ENCODE results near the gene ZNF211. TPM values are rescaled to one million over a fixed set of nuclear protein-coding genes. Genes with fewer than 3 reads are reported as not detected.
A peak's percentile ranks its signal among the peaks of the same experiment; 100 is the strongest.

ZNF211 gene
- total RNA-seq, 1 experiment from 2014 or later = 8.2 TPM

DNA sequence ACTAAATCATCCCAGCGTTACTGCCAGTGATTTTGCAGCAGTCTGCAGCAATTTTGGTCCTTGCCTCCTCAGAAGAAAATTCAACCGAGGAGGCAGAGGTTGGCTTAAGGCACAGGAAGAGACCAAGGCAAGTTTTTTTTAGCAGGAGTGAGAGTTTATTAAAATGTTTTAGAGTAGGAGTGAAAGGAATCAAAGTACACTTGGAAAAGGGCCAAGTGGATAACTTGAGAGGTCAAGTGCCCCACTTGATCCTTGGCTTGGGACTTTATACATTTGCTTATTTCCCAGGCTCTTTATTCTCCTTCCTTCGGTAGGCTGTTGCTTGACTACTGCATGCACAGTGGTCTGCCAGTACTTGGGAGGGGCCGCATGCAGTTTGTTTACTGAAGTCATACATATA, 21.9 kb upstream of the ZNF211 start:
- peaks cover 25% of the 10 kb centered on the region for H3K36me3 ChIP-seq (ENCODE audit: insufficient read depth, low read length, poor library complexity, severe bottlenecking)
- no peak overlapping the region for H3K27ac ChIP-seq (ENCODE audit: low read depth, low read length, poor library complexity, severe bottlenecking)
- H3K9me3 ChIP-seq (ENCODE audit: low read depth, low read length, poor library complexity, severe bottlenecking) = peaks cover 36% of the 10 kb centered on the region
- POLR2A ChIA-PET (ENCODE audit: low non-redundant PET) = no interaction called here
- DNase-seq (ENCODE audit: low spot score) = no peak
- no peaks in the 10 kb centered on the region for H3K4me1 ChIP-seq (ENCODE audit: insufficient read depth, low read length, poor library complexity, severe bottlenecking)
- H3K4me3 ChIP-seq (ENCODE audit: low read depth, low read length, poor library complexity, severe bottlenecking) = no peak overlapping the region
- intact Hi-C loops (cut with micrococcal nuclease; ENCODE audit: unreplicated experiment) = no loop called here
- no TSS peak for BruUV-seq (replicated peaks)
- no peak for TF ChIP-seq EZH2 (IDR thresholded peaks at IDR 0.05; ENCODE audit: borderline replicate concordance, low read depth, low read length, poor library complexity, severe bottlenecking)
- TF ChIP-seq, protein P1, sequence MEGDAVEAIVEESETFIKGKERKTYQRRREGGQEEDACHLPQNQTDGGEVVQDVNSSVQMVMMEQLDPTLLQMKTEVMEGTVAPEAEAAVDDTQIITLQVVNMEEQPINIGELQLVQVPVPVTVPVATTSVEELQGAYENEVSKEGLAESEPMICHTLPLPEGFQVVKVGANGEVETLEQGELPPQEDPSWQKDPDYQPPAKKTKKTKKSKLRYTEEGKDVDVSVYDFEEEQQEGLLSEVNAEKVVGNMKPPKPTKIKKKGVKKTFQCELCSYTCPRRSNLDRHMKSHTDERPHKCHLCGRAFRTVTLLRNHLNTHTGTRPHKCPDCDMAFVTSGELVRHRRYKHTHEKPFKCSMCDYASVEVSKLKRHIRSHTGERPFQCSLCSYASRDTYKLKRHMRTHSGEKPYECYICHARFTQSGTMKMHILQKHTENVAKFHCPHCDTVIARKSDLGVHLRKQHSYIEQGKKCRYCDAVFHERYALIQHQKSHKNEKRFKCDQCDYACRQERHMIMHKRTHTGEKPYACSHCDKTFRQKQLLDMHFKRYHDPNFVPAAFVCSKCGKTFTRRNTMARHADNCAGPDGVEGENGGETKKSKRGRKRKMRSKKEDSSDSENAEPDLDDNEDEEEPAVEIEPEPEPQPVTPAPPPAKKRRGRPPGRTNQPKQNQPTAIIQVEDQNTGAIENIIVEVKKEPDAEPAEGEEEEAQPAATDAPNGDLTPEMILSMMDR (conservative IDR thresholded peaks at IDR 0.05; ENCODE audit: low read depth, low read length) = no peak
- CTCF ChIA-PET = no interaction called here
- H3K27me3 ChIP-seq (replicated peaks; ENCODE audit: insufficient read depth, low read depth, low read length, poor library complexity) = no peaks in the 10 kb centered on the region

DNA sequence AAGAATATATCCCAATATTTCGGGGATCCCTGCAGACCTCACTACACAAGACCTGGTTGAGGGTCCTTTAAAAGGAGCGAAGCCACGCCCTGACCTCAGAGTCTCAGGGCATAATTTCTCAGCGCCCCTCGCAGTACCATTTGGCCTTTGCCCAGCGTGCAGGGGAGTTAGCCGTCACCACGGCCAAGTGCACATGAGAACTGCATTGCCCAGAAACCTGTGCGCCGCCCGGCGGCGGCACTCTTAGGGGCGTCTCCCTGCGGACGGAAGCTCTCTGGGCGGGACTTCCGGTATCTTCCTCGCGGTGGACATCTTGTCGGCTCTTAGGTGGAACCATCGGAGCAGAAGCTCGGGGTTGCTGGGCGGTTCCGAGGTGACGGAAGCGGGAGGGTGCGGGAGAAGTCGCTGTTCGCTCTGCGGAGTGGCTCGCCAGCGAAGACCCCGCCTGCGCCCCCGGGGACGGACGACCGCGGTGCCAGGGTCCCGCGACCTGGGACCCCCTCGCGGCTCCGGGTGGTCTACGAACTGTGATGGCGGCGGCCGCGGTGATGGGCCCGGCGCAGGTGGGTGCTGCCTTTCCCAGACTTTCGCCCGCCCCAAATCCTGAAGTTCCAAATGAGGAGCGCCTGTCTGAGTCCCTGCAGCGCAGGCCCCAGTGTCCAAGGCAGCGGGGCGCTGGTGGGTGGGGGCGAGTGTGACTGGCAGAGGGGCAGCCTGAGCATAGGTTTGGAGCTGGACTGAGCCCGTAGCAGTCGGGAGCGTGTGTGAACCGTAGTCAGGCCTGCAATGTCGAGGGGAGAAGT, 18.8 kb upstream of the ZNF211 start, which contains the start of gene ZNF134:
ZNF134 (plus strand) TSS at position 302 of the 803 bp plus-strand sequence. CDS start 5,227 bp downstream, outside the sequence.
- intact Hi-C loops (cut with micrococcal nuclease; ENCODE audit: unreplicated experiment) = no loop called here
- H3K4me1 ChIP-seq (ENCODE audit: insufficient read depth, low read length, poor library complexity, severe bottlenecking) = no peaks in the 10 kb centered on the region
- peak within 1 kb of the TSS; percentile 79 for H3K27ac ChIP-seq (ENCODE audit: low read depth, low read length, poor library complexity, severe bottlenecking)
- peak; percentile 96 for DNase-seq (ENCODE audit: low spot score)
- CTCF ChIA-PET = no interaction called here
- POLR2A ChIA-PET (ENCODE audit: low non-redundant PET) = no interaction called here
- no peak for TF ChIP-seq EZH2 (IDR thresholded peaks at IDR 0.05; ENCODE audit: borderline replicate concordance, low read depth, low read length, poor library complexity, severe bottlenecking)
- TF ChIP-seq, protein P1 (conservative IDR thresholded peaks at IDR 0.05; ENCODE audit: low read depth, low read length) = no peak
- no peaks in the 10 kb centered on the region for H3K27me3 ChIP-seq (replicated peaks; ENCODE audit: insufficient read depth, low read depth, low read length, poor library complexity)
- peaks cover 55% of the 10 kb centered on the region for H3K9me3 ChIP-seq (ENCODE audit: low read depth, low read length, poor library complexity, severe bottlenecking)
- no TSS peak for BruUV-seq (replicated peaks)
- H3K4me3 ChIP-seq (ENCODE audit: low read depth, low read length, poor library complexity, severe bottlenecking) = peak within 1 kb of the TSS; percentile 85
- H3K36me3 ChIP-seq (ENCODE audit: insufficient read depth, low read length, poor library complexity, severe bottlenecking) = peaks cover 43% of the 10 kb centered on the region

DNA sequence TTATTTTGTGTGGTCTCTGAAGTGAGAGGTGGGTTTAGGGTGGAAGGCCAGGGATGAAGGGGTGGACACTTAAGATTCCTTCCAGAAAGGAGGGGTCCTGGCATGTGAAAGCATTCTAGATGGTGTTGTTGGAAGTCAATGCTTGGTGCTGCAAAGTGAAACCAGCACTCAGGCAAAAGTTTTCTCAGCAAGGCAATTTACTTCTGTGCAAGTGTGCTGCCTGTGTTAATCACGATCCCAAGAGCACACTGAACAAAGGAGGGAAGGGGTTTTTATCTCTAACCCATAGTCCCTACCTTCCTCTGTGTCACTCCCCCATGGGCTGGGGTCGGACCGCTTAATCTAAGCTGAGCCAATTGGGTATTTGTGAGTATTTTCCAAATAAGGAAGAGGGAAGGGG, 17.6 kb upstream of the ZNF211 start:
- H3K4me1 ChIP-seq (ENCODE audit: insufficient read depth, low read length, poor library complexity, severe bottlenecking) = no peaks in the 10 kb centered on the region
- H3K27me3 ChIP-seq (replicated peaks; ENCODE audit: insufficient read depth, low read depth, low read length, poor library complexity) = no peaks in the 10 kb centered on the region
- H3K4me3 ChIP-seq (ENCODE audit: low read depth, low read length, poor library complexity, severe bottlenecking) = peak overlapping the region; percentile 85
- POLR2A ChIA-PET (ENCODE audit: low non-redundant PET) = no interaction called here
- intact Hi-C loops (cut with micrococcal nuclease; ENCODE audit: unreplicated experiment) = no loop called here
- H3K36me3 ChIP-seq (ENCODE audit: insufficient read depth, low read length, poor library complexity, severe bottlenecking) = peaks cover 56% of the 10 kb centered on the region
- DNase-seq (ENCODE audit: low spot score) = no peak
- CTCF ChIA-PET = no interaction called here
- H3K9me3 ChIP-seq (ENCODE audit: low read depth, low read length, poor library complexity, severe bottlenecking) = peaks cover 63% of the 10 kb centered on the region
- H3K27ac ChIP-seq (ENCODE audit: low read depth, low read length, poor library complexity, severe bottlenecking) = no peak overlapping the region
- TF ChIP-seq, protein P1 (conservative IDR thresholded peaks at IDR 0.05; ENCODE audit: low read depth, low read length) = no peak
- no peak for TF ChIP-seq EZH2 (IDR thresholded peaks at IDR 0.05; ENCODE audit: borderline replicate concordance, low read depth, low read length, poor library complexity, severe bottlenecking)
- BruUV-seq (replicated peaks) = no TSS peak

Measured in A673 (cell line).